ENCODE measurements around the gene DRD4. TPM values are rescaled to one million over a fixed set of nuclear protein-coding genes. Genes with fewer than 3 reads are reported as not detected.

The DRD4 gene
- total and polyA plus RNA-seq, 2 donors (not counting 1 experiment from before 2014, with no cell fraction given) = not detected

- no peak for TF ChIP-seq CTCF (IDR thresholded peaks at IDR 0.05)
- H2AFZ ChIP-seq (ENCODE audit: insufficient read depth, low read depth, low read length, poor library complexity, severe bottlenecking) = no peak overlapping the region
- no peaks in the 10 kb centered on the region for H3K9me3 Mint-ChIP-seq (ENCODE audit: insufficient read depth)
- POLR2A ChIA-PET = no interaction called here
- H3K4me1 ChIP-seq (ENCODE audit: control insufficient read depth in 2 of 2, insufficient read depth in 2 of 2, low read length in 2 of 2) = no peaks in the 10 kb centered on the region
- H3K36me3 ChIP-seq (replicated peaks in 1 of 2; ENCODE audit: control extremely low read depth in 1 of 2, control insufficient read depth in 1 of 2, extremely low read depth in 1 of 2, insufficient read depth in 2 of 2, low read length in 1 of 2) = peaks cover 0 to 82% of the 10 kb centered on the region in 2 experiments
- peaks cover 33% of the 10 kb centered on the region for H4K20me1 ChIP-seq (ENCODE audit: control insufficient read depth, insufficient read depth, low read length, poor library complexity, severe bottlenecking)
- H3K9me3 ChIP-seq (ENCODE audit: control extremely low read depth in 1 of 3, control insufficient read depth in 2 of 3, insufficient read depth in 1 of 3, low read length in 2 of 3) = no peaks in the 10 kb centered on the region
- no peak overlapping the region for H3K27ac Mint-ChIP-seq
- no peaks in the 10 kb centered on the region for H3K27me3 ChIP-seq (replicated peaks in 1 of 4; ENCODE audit: control extremely low read depth in 1 of 4, control insufficient read depth in 3 of 4, insufficient read depth in 4 of 4, low read length in 3 of 4)
- no peaks in the 10 kb centered on the region for H3K27me3 Mint-ChIP-seq
- ATAC-seq (ENCODE audit: low read depth) = no peak
- H3K4me2 ChIP-seq (replicated peaks; ENCODE audit: low read depth, low read length, poor library complexity, severe bottlenecking) = no peak overlapping the region
- intact Hi-C loops (cut with micrococcal nuclease) = no loop called here
- no peak overlapping the region for H3K27ac ChIP-seq (ENCODE audit: low read length in 2 of 2)
- no peak overlapping the region for H3K4me3 ChIP-seq (ENCODE audit: control extremely low read depth in 1 of 5, extremely low read depth in 1 of 5, insufficient read depth in 1 of 5, low read depth in 2 of 5, low read length in 4 of 5)
- CTCF ChIA-PET = interaction anchor here (1.3 kb wide), 1 partner anchor 10 kb away, joined by 3 read pairs; the partner anchor contains the start of gene IRF7
- H3K4me1 Mint-ChIP-seq = no peaks in the 10 kb centered on the region
- 98% methylated on average over 27 of the region's 33 CpGs for WGBS (ENCODE audit: insufficient coverage)
- H3K4me3 Mint-ChIP-seq = no peak overlapping the region
- H3K9ac ChIP-seq (ENCODE audit: low read length) = no peak overlapping the region
- H3K79me2 ChIP-seq (ENCODE audit: control insufficient read depth, insufficient read depth, low read length) = peaks cover 9% of the 10 kb centered on the region
- DNase-seq = no peak
Observed at GRCh38 chr11:605286-606129, 31.6 kb upstream of the DRD4 start.

GRCh38 chr11:606245-606644, 30.8 kb upstream of the DRD4 start:
- 96% methylated on average over 19 of the region's 19 CpGs for WGBS (ENCODE audit: insufficient coverage)
- intact Hi-C loops (cut with micrococcal nuclease) = no loop called here
- ChIA-PET POLR2A (no interaction called here), CTCF (no interaction called here)
- no peak for DNase-seq
- H3K9me3 Mint-ChIP-seq (ENCODE audit: insufficient read depth) = no peaks in the 10 kb centered on the region
- Histone ChIP-seq H2AFZ (ENCODE audit: insufficient read depth, low read depth, low read length, poor library complexity, severe bottlenecking) (no peak overlapping the region), H3K9ac (ENCODE audit: low read length) (no peak overlapping the region), H3K36me3 (replicated peaks in 1 of 2; ENCODE audit: control extremely low read depth in 1 of 2, control insufficient read depth in 1 of 2, extremely low read depth in 1 of 2, insufficient read depth in 2 of 2, low read length in 1 of 2) (peaks cover 0 to 90% of the 10 kb centered on the region in 2 experiments), H3K27ac (ENCODE audit: low read length in 2 of 2) (no peak overlapping the region), H3K79me2 (ENCODE audit: control insufficient read depth, insufficient read depth, low read length) (peaks cover 9% of the 10 kb centered on the region), H4K20me1 (ENCODE audit: control insufficient read depth, insufficient read depth, low read length, poor library complexity, severe bottlenecking) (peaks cover 41% of the 10 kb centered on the region), H3K9me3 (ENCODE audit: control extremely low read depth in 1 of 3, control insufficient read depth in 2 of 3, insufficient read depth in 1 of 3, low read length in 2 of 3) (no peaks in the 10 kb centered on the region), H3K4me1 (ENCODE audit: control insufficient read depth in 2 of 2, insufficient read depth in 2 of 2, low read length in 2 of 2) (no peaks in the 10 kb centered on the region), H3K4me2 (replicated peaks; ENCODE audit: low read depth, low read length, poor library complexity, severe bottlenecking) (no peak overlapping the region), H3K27me3 (replicated peaks in 1 of 4; ENCODE audit: control extremely low read depth in 1 of 4, control insufficient read depth in 3 of 4, insufficient read depth in 4 of 4, low read length in 3 of 4) (no peaks in the 10 kb centered on the region), H3K4me3 (ENCODE audit: control extremely low read depth in 1 of 5, extremely low read depth in 1 of 5, insufficient read depth in 1 of 5, low read depth in 2 of 5, low read length in 4 of 5) (no peak overlapping the region)
- no peak overlapping the region for H3K4me3 Mint-ChIP-seq
- TF ChIP-seq CTCF (IDR thresholded peaks at IDR 0.05) = no peak
- no peak for TF ChIP-seq EZH2 (IDR thresholded peaks at IDR 0.05; ENCODE audit: borderline replicate concordance, insufficient read depth, low read depth, low read length, poor library complexity, severe bottlenecking)
- H3K4me1 Mint-ChIP-seq = no peaks in the 10 kb centered on the region
- no peaks in the 10 kb centered on the region for H3K27me3 Mint-ChIP-seq
- no peak overlapping the region for H3K27ac Mint-ChIP-seq
- no peak for ATAC-seq (ENCODE audit: low read depth)

All from B cell (primary cell).